ENCODE data around the gene UBAP2L. TPM values are rescaled to one million over a fixed set of nuclear protein-coding genes. Genes with fewer than 3 reads are reported as not detected.

The UBAP2L gene
- total and polyA plus RNA-seq, 9 of the 15 experiments (the other 6 are each of a cell fraction or from before 2014, with no cell fraction given), result 75.0 to 245 (median 119) TPM

DNA sequence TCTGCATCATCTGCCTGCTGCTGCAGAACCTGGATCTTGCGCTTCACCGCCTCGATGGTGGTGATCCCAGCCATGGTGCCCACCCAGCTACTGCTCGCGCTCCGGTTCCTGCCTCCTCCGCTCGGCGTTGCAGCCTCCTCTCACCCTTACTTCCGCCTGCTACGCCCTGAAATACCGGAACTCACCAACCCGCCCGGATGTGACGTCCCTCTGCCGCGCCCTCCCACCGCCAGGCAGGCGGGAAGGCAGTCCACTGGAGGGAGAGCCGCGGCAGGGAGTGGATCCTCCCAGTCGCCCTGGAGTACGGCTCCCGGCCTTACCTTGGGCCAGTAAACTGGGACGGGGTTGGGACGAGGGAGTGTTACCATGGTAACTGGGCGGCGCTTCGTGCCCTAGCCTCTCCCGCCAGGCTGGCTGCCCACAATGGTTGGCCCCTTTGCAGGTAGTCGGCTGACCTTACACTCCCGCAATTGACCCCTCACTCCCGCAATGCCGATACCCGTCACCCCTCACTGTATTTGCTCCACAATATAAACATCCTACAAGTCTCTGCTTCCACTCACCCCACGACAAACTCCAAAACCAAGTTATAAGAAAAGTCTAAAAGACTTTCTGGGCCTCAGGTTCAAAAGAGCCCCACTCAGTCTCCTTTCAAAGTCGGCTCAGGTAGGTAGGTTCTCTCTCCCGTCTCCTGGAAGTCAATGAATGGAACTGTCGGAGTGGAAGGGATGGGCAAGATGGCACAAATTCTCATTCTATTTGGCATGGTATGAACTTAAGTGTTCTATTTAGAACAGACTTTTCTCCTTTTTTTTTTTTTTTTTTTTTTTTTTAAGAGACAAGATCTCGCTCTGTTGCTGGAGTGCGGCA is 37.5 kb upstream of the UBAP2L start:
- CTCF ChIA-PET (ENCODE audit: low intra/inter-chr PET ratio), result interaction anchor here (0.5 to 0.6 kb wide), 2 partner anchors 22 to 267 kb away, joined by 3 read pairs; no protein-coding TSS in a partner anchor
- H3K27me3 ChIP-seq (ENCODE audit: control insufficient read depth in 2 of 2, insufficient read depth in 2 of 2, low read length in 2 of 2), result no peaks in the 10 kb centered on the region
- peaks cover 29% of the 10 kb centered on the region; the same call in 2 of the 3 replicates for H3K36me3 ChIP-seq (ENCODE audit: control insufficient read depth, insufficient read depth, low read length)
- peak overlapping the region; percentile 71 for H3K4me3 ChIP-seq
- POLR2A ChIA-PET, result interaction anchor here (0.6 to 2.5 kb wide), 6 partner anchors 7 to 192 kb away, joined by 4 to 11 read pairs (median 5); partner anchors contain the start of gene RPS27
- H3K9me3 ChIP-seq (replicated peaks; ENCODE audit: control insufficient read depth, insufficient read depth, low read depth, low read length), result no peaks in the 10 kb centered on the region
- peak; percentile 85 for FAIRE-seq
- in situ Hi-C loops (cut with MboI) (no loop called here), intact Hi-C loops (cut with micrococcal nuclease) (loop anchor here (2.0 to 5.0 kb wide), 3 partner anchors 24 to 191 kb away; partner anchors contain the start of gene RPS27)
- WGBS (ENCODE audit: insufficient coverage, low coverage, missing lambda C conversion rate), result 2% methylated on average over 37 of the region's 41 CpGs
- H3K9ac ChIP-seq (ENCODE audit: insufficient read depth in 1 of 2, low read depth in 2 of 2, low read length in 2 of 2), result peak overlapping the region; percentile 77 to 94
- BruUV-seq (replicated peaks), result TSS peak; percentile 94
- peak overlapping the region; percentile 90 for H3K27ac ChIP-seq (ENCODE audit: extremely low read depth, low read depth, low read length)
- peak; percentile 89 for ATAC-seq
- peaks cover 41% of the 10 kb centered on the region for H4K20me1 ChIP-seq (replicated peaks; ENCODE audit: control insufficient read depth, insufficient read depth, low read length)
- no peaks in the 10 kb centered on the region for H3K9me1 ChIP-seq (ENCODE audit: control insufficient read depth, insufficient read depth, low read length)
- peaks cover 48% of the 10 kb centered on the region for H3K79me2 ChIP-seq (ENCODE audit: control insufficient read depth, insufficient read depth, low read length)
- peak overlapping the region; percentile 94 for H3K4me2 ChIP-seq (ENCODE audit: insufficient read depth, low read length)
- DNase-seq (ENCODE audit: extremely low read depth in 1 of 4, low spot score in 3 of 4), result peak; percentile 96 to 98 (median 96)
- H3K4me1 ChIP-seq (replicated peaks in 1 of 2; ENCODE audit: control insufficient read depth in 2 of 2, insufficient read depth in 2 of 2, low read length in 2 of 2), result peaks cover 26 to 53% of the 10 kb centered on the region in 2 experiments
- peak overlapping the region; percentile 90 for H2AFZ ChIP-seq (ENCODE audit: low read depth, low read length)
- TF ChIP-seq, protein P1, sequence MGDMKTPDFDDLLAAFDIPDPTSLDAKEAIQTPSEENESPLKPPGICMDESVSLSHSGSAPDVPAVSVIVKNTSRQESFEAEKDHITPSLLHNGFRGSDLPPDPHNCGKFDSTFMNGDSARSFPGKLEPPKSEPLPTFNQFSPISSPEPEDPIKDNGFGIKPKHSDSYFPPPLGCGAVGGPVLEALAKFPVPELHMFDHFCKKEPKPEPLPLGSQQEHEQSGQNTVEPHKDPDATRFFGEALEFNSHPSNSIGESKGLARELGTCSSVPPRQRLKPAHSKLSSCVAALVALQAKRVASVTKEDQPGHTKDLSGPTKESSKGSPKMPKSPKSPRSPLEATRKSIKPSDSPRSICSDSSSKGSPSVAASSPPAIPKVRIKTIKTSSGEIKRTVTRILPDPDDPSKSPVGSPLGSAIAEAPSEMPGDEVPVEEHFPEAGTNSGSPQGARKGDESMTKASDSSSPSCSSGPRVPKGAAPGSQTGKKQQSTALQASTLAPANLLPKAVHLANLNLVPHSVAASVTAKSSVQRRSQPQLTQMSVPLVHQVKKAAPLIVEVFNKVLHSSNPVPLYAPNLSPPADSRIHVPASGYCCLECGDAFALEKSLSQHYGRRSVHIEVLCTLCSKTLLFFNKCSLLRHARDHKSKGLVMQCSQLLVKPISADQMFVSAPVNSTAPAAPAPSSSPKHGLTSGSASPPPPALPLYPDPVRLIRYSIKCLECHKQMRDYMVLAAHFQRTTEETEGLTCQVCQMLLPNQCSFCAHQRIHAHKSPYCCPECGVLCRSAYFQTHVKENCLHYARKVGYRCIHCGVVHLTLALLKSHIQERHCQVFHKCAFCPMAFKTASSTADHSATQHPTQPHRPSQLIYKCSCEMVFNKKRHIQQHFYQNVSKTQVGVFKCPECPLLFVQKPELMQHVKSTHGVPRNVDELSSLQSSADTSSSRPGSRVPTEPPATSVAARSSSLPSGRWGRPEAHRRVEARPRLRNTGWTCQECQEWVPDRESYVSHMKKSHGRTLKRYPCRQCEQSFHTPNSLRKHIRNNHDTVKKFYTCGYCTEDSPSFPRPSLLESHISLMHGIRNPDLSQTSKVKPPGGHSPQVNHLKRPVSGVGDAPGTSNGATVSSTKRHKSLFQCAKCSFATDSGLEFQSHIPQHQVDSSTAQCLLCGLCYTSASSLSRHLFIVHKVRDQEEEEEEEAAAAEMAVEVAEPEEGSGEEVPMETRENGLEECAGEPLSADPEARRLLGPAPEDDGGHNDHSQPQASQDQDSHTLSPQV (IDR thresholded peaks at IDR 0.05), result peak; percentile 53
- TF ChIP-seq GABPB2 (CRISPR knock-in tag; conservative IDR thresholded peaks at IDR 0.05), result no peak; the same call in 1 of the 2 replicates
- no peak; the same call in 1 of the 2 replicates for TF ChIP-seq NR2C2 (CRISPR knock-in tag; IDR thresholded peaks at IDR 0.05)
- peak; percentile 85 for TF ChIP-seq NR2C2 (tag; IDR thresholded peaks at IDR 0.05)
- TF ChIP-seq TAF7 (tag; IDR thresholded peaks at IDR 0.05), result peak; percentile 93
- TF ChIP-seq, protein P2, sequence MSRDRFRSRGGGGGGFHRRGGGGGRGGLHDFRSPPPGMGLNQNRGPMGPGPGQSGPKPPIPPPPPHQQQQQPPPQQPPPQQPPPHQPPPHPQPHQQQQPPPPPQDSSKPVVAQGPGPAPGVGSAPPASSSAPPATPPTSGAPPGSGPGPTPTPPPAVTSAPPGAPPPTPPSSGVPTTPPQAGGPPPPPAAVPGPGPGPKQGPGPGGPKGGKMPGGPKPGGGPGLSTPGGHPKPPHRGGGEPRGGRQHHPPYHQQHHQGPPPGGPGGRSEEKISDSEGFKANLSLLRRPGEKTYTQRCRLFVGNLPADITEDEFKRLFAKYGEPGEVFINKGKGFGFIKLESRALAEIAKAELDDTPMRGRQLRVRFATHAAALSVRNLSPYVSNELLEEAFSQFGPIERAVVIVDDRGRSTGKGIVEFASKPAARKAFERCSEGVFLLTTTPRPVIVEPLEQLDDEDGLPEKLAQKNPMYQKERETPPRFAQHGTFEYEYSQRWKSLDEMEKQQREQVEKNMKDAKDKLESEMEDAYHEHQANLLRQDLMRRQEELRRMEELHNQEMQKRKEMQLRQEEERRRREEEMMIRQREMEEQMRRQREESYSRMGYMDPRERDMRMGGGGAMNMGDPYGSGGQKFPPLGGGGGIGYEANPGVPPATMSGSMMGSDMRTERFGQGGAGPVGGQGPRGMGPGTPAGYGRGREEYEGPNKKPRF (IDR thresholded peaks at IDR 0.05; ENCODE audit: low read depth, low read length), result no peak
- TF ChIP-seq, protein P3, sequence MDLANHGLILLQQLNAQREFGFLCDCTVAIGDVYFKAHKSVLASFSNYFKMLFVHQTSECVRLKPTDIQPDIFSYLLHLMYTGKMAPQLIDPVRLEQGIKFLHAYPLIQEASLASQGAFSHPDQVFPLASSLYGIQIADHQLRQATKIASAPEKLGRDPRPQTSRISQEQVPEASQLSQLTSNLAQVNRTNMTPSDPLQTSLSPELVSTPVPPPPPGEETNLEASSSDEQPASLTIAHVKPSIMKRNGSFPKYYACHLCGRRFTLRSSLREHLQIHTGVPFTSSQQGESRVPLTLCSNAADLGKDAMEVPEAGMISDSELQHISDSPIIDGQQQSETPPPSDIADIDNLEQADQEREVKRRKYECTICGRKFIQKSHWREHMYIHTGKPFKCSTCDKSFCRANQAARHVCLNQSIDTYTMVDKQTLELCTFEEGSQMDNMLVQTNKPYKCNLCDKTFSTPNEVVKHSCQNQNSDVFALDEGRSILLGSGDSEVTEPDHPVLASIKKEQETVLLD (IDR thresholded peaks at IDR 0.05), result peak; percentile 40; the same call in 1 of the 2 replicates
- TF ChIP-seq, protein P4, sequence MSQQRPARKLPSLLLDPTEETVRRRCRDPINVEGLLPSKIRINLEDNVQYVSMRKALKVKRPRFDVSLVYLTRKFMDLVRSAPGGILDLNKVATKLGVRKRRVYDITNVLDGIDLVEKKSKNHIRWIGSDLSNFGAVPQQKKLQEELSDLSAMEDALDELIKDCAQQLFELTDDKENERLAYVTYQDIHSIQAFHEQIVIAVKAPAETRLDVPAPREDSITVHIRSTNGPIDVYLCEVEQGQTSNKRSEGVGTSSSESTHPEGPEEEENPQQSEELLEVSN (IDR thresholded peaks at IDR 0.05; ENCODE audit: borderline replicate concordance in 1 of 2, extremely low read depth in 1 of 2, insufficient read depth in 1 of 2, insufficient read length in 1 of 2, low read depth in 1 of 2, low read length in 1 of 2, poor library complexity in 1 of 2, severe bottlenecking in 1 of 2), result peak; percentile 98 to 99
- TF ChIP-seq ETV5 (CRISPR knock-in tag; IDR thresholded peaks at IDR 0.05; ENCODE audit: low read depth), result peak; percentile 82
- peak; percentile 43 to 61; a peak in 3 of 4 replicates for TF ChIP-seq NRF1 (conservative IDR thresholded peaks at IDR 0.05 in 1 of 2, IDR thresholded peaks at IDR 0.05 in 1 of 2)
